Activated CD4-positive, alpha-beta memory T cell treated with anti-CD3 and anti-CD28 coated beads for 36 hours (primary cell): ENCODE measurements around the gene CCDC9. TPM values are rescaled to one million over a fixed set of nuclear protein-coding genes. Genes with fewer than 3 reads are reported as not detected.

Experiments used
- microRNA-seq: library from miRNA; unstranded; fragments of <30 nt; microRNA quantifications from one replicate; pipeline ENCODE4 v1.2.0, GENCODE V29; 2022; ENCODE audit warnings: borderline number of aligned reads, borderline microRNAs expressed, borderline replicate concordance
- total RNA-seq, 2 experiments: library from RNA; stranded (reverse); gene quantifications; one replicate each; pipeline ENCODE4 v1.2.3, GENCODE V29; 2021

CCDC9 gene
- total RNA-seq, 2 experiments from 2014 or later: 32.7 to 39.1 TPM

Small RNAs within 50 kb of the gene (microRNA-seq; reads per million reads assigned to microRNA genes)
- gene MIR3190 (not detected), gene MIR3191 (not detected)

Other genes starting within 250 kb of the CCDC9 start
- not detected for gene NPAS1, start 236.7 kb upstream of the CCDC9 start, total RNA-seq
- 10 to 100 TPM; 62.8 to 69.8 TPM for gene TMEM160, start 207.9 kb upstream of the CCDC9 start, total RNA-seq
- 10 to 100 TPM; 77.1 to 78.6 TPM for gene ZC3H4, start 142.7 kb upstream of the CCDC9 start, total RNA-seq
- 100 to 1,000 TPM; 154 to 157 TPM for gene SAE1, start 125.7 kb upstream of the CCDC9 start, total RNA-seq
- gene BBC3, start 25.3 kb upstream of the CCDC9 start, total RNA-seq: 10 to 100 TPM; 13.8 to 14.6 TPM
- 10 to 100 TPM; 12.4 to 13.7 TPM for gene INAFM1, start 18.4 kb downstream of the CCDC9 start, total RNA-seq
- gene C5AR1, start 53.3 kb downstream of the CCDC9 start, total RNA-seq: under 1 TPM in 1 of 2 experiments, not detected in 1; 0.48 TPM
- gene C5AR2, start 75.7 kb downstream of the CCDC9 start, total RNA-seq: under 1 TPM; 0.05 to 0.07 TPM
- 10 to 100 TPM; 12.7 to 15.7 TPM for gene DHX34, start 92.8 kb downstream of the CCDC9 start, total RNA-seq
- under 1 TPM; 0.26 to 0.63 TPM for gene MEIS3, start 163.0 kb downstream of the CCDC9 start, total RNA-seq
- gene SLC8A2, start 215.4 kb downstream of the CCDC9 start, total RNA-seq: under 1 TPM in 1 of 2 experiments, not detected in 1; 0.14 TPM
- 1 to 10 TPM; 7.0 to 9.2 TPM for gene KPTN, start 227.7 kb downstream of the CCDC9 start, total RNA-seq